ENCODE results near the gene SLFN14.

SLFN14 gene

GRCh38 chr17:35545150-35545549 lies 15.5 kb downstream of the SLFN14 start:
- H3K4me3 ChIP-seq (ENCODE audit: low read depth, low read length): no peak overlapping the region
- no peaks in the 10 kb centered on the region for H3K36me3 ChIP-seq
- TF ChIP-seq CTCF (IDR thresholded peaks at IDR 0.05; ENCODE audit: low read depth, low read length): no peak
- peaks cover 20% of the 10 kb centered on the region for H3K27me3 ChIP-seq (ENCODE audit: insufficient read depth, low read depth, severe bottlenecking)
- no peaks in the 10 kb centered on the region for H3K9me3 ChIP-seq (ENCODE audit: severe bottlenecking)
- no peak for DNase-seq
- H3K27ac ChIP-seq: no peak overlapping the region

- no peak overlapping the region for H3K4me3 ChIP-seq (ENCODE audit: low read depth, low read length)
- H3K27me3 ChIP-seq (ENCODE audit: insufficient read depth, low read depth, severe bottlenecking): peaks cover 24% of the 10 kb centered on the region
- H3K27ac ChIP-seq: no peak overlapping the region
- no peaks in the 10 kb centered on the region for H3K36me3 ChIP-seq
- no peaks in the 10 kb centered on the region for H3K9me3 ChIP-seq (ENCODE audit: severe bottlenecking)
- DNase-seq: no peak
- no peak for TF ChIP-seq CTCF (IDR thresholded peaks at IDR 0.05; ENCODE audit: low read depth, low read length)
These were observed 16.8 kb downstream of the SLFN14 start for GRCh38 chr17:35543856-35544255.

GRCh38 chr17:35542990-35543389 lies 17.6 kb downstream of the SLFN14 start:
- DNase-seq: no peak
- H3K9me3 ChIP-seq (ENCODE audit: severe bottlenecking): no peaks in the 10 kb centered on the region
- TF ChIP-seq CTCF (IDR thresholded peaks at IDR 0.05; ENCODE audit: low read depth, low read length): no peak
- H3K27me3 ChIP-seq (ENCODE audit: insufficient read depth, low read depth, severe bottlenecking): peaks cover 23% of the 10 kb centered on the region
- H3K27ac ChIP-seq: no peak overlapping the region
- H3K4me3 ChIP-seq (ENCODE audit: low read depth, low read length): no peak overlapping the region
- H3K36me3 ChIP-seq: no peaks in the 10 kb centered on the region

- no peak overlapping the region for H3K27ac ChIP-seq
- no peaks in the 10 kb centered on the region for H3K9me3 ChIP-seq (ENCODE audit: severe bottlenecking)
- H3K4me3 ChIP-seq (ENCODE audit: low read depth, low read length): no peak overlapping the region
- no peaks in the 10 kb centered on the region for H3K36me3 ChIP-seq
- H3K27me3 ChIP-seq (ENCODE audit: insufficient read depth, low read depth, severe bottlenecking): peaks cover 23% of the 10 kb centered on the region
- DNase-seq: no peak
- no peak for TF ChIP-seq CTCF (IDR thresholded peaks at IDR 0.05; ENCODE audit: low read depth, low read length)
These were observed 19.2 kb downstream of the SLFN14 start for GRCh38 chr17:35541434-35541833.

GRCh38 chr17:35540589-35541404 lies 19.8 kb downstream of the SLFN14 start:
- Histone ChIP-seq H3K27ac (no peak overlapping the region), H3K36me3 (no peaks in the 10 kb centered on the region), H3K9me3 (ENCODE audit: severe bottlenecking) (no peaks in the 10 kb centered on the region), H3K4me3 (ENCODE audit: low read depth, low read length) (no peak overlapping the region), H3K27me3 (ENCODE audit: insufficient read depth, low read depth, severe bottlenecking) (peaks cover 23% of the 10 kb centered on the region)
- DNase-seq: no peak
- TF ChIP-seq CTCF (IDR thresholded peaks at IDR 0.05; ENCODE audit: low read depth, low read length): no peak

GRCh38 chr17:35539659-35540026 lies 21.0 kb downstream of the SLFN14 start:
- Histone ChIP-seq H3K36me3 (no peaks in the 10 kb centered on the region), H3K4me3 (ENCODE audit: low read depth, low read length) (no peak overlapping the region), H3K27ac (no peak overlapping the region), H3K9me3 (ENCODE audit: severe bottlenecking) (no peaks in the 10 kb centered on the region), H3K27me3 (ENCODE audit: insufficient read depth, low read depth, severe bottlenecking) (peaks cover 17% of the 10 kb centered on the region)
- DNase-seq: no peak
- no peak for TF ChIP-seq CTCF (IDR thresholded peaks at IDR 0.05; ENCODE audit: low read depth, low read length)
